DND-41 (cell line): ENCODE data around the gene WDR17.

Experiments
- ATAC-seq: fragments of 200-7000 bp; cut with Tn5 transposase; 3 replicates; pipeline ENCODE4 v1.9.1; 2021; ENCODE audit warnings: low read depth; ENCODE audit not compliant: insufficient read depth
- DNase-seq: peaks from one replicate; pipeline ENCODE4 v3.0.0-alpha.2; 2020
- H2AFZ ChIP-seq: 2 replicates; pipeline ENCODE4 v1.6.0; 2012; ENCODE audit warnings: low read depth, low read length
- H3K27ac ChIP-seq: 2 replicates; pipeline ENCODE4 v1.5.1; 2012; ENCODE audit warnings: low read length, inconsistent platforms
- H3K27me3 ChIP-seq: fragments of 200-600 bp; sonication (generic); 2 replicates; pipeline ENCODE4 v1.6.0; 2012; ENCODE audit warnings: low read length, mild to moderate bottlenecking, inconsistent platforms; ENCODE audit not compliant: insufficient read depth, poor library complexity
- H3K36me3 ChIP-seq: 2 replicates; pipeline ENCODE4 v1.5.1; 2012; ENCODE audit warnings: low read length, inconsistent platforms; ENCODE audit not compliant: insufficient read depth
- H3K4me1 ChIP-seq: 2 replicates; pipeline ENCODE4 v1.5.1; 2012; ENCODE audit warnings: mild to moderate bottlenecking, low read length; ENCODE audit not compliant: insufficient read depth
- H3K4me2 ChIP-seq: 2 replicates; pipeline ENCODE4 v1.6.0; 2012; ENCODE audit warnings: mild to moderate bottlenecking, moderate library complexity, low read length, inconsistent platforms; ENCODE audit not compliant: insufficient read depth
- H3K4me3 ChIP-seq, 2 experiments: fragments of 200-600 bp in 1 of 2; shearing (Covaris generic) in 1 of 2; 2 replicates each; pipeline ENCODE4 v1.5.1; 2012 to 2016; ENCODE audit warnings: inconsistent platforms in 2 of 2, low read length in 2 of 2, mild to moderate bottlenecking in 2 of 2, low read depth in 1 of 2, moderate library complexity in 1 of 2
- H3K79me2 ChIP-seq: 2 replicates; pipeline ENCODE4 v1.6.0; 2012; ENCODE audit warnings: low read length, inconsistent platforms; ENCODE audit not compliant: insufficient read depth
- H3K9ac ChIP-seq: 2 replicates; pipeline ENCODE4 v1.6.0; 2012; ENCODE audit warnings: low read depth, mild to moderate bottlenecking, inconsistent platforms, low read length, moderate library complexity
- H3K9me3 ChIP-seq: 2 replicates; pipeline ENCODE4 v1.5.1; 2012; ENCODE audit warnings: low read length, moderate library complexity, mild to moderate bottlenecking, inconsistent platforms; ENCODE audit not compliant: insufficient read depth, severe bottlenecking
- H4K20me1 ChIP-seq: 2 replicates; pipeline ENCODE4 v1.6.0; 2012; ENCODE audit warnings: low read length; ENCODE audit not compliant: insufficient read depth
- EZH2 ChIP-seq: IDR thresholded peaks from 3 replicates; pipeline ENCODE4 v1.6.1; 2012; ENCODE audit warnings: borderline replicate concordance, low read depth, mild to moderate bottlenecking, moderate library complexity, low read length, inconsistent platforms; ENCODE audit not compliant: severe bottlenecking
- TF ChIP-seq, protein P1 (sequence below): IDR thresholded peaks from 2 replicates; pipeline ENCODE4 v1.5.1; 2012; ENCODE audit warnings: borderline replicate concordance, low read length, moderate library complexity, mild to moderate bottlenecking; ENCODE audit not compliant: poor library complexity, severe bottlenecking; ENCODE audit errors: extremely low read depth

WDR17 gene

DNA sequence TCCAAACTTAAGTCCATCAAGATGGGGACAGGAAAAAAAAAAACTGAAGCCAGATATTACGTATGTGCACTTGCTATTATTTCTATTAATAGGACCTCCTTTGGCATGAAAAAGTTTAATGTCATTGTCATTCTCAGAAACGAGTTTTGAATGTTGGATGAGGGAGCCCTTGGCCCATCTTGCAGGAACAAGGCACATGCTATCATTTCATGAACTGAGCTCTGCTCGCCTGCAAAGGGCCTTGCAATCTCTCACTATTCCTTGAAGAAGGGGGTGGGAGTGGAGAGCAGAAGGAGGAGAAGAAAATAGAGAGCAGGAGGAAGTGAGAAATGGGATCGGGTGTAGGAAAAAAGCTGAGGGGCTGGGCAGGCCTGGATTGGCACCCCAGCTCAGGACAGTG lies 164.0 kb downstream of the WDR17 start:
- no peaks in the 10 kb centered on the region for H3K79me2 ChIP-seq
- no peak overlapping the region for H3K4me2 ChIP-seq
- H3K27ac ChIP-seq, result no peak overlapping the region
- TF ChIP-seq, protein P1, sequence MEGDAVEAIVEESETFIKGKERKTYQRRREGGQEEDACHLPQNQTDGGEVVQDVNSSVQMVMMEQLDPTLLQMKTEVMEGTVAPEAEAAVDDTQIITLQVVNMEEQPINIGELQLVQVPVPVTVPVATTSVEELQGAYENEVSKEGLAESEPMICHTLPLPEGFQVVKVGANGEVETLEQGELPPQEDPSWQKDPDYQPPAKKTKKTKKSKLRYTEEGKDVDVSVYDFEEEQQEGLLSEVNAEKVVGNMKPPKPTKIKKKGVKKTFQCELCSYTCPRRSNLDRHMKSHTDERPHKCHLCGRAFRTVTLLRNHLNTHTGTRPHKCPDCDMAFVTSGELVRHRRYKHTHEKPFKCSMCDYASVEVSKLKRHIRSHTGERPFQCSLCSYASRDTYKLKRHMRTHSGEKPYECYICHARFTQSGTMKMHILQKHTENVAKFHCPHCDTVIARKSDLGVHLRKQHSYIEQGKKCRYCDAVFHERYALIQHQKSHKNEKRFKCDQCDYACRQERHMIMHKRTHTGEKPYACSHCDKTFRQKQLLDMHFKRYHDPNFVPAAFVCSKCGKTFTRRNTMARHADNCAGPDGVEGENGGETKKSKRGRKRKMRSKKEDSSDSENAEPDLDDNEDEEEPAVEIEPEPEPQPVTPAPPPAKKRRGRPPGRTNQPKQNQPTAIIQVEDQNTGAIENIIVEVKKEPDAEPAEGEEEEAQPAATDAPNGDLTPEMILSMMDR, result no peak
- no peak for TF ChIP-seq EZH2
- no peaks in the 10 kb centered on the region for H3K36me3 ChIP-seq
- H3K9me3 ChIP-seq, result no peaks in the 10 kb centered on the region
- H2AFZ ChIP-seq, result no peak overlapping the region
- H4K20me1 ChIP-seq, result no peaks in the 10 kb centered on the region
- no peak overlapping the region for H3K4me3 ChIP-seq
- ATAC-seq (no peak), DNase-seq (no peak)
- H3K4me1 ChIP-seq, result no peaks in the 10 kb centered on the region
- peaks cover 5% of the 10 kb centered on the region for H3K27me3 ChIP-seq
- no peak overlapping the region for H3K9ac ChIP-seq
